Neural cell (in vitro differentiated cells): Measurements from ENCODE around the gene CRACDL.

Experiments
- EP300 ChIP-seq: fragments of 450-650 bp; conservative IDR thresholded peaks from 2 replicates; pipeline ENCODE4 v1.6.1; 2014; ENCODE audit warnings: antibody characterized with exemption, mild to moderate bottlenecking, moderate library complexity; ENCODE audit not compliant: poor library complexity, severe bottlenecking
- EZH2 ChIP-seq: fragments of 200-600, 300-800 bp; shearing (Covaris generic), sonication (generic); IDR thresholded peaks from 2 replicates; pipeline ENCODE4 v1.6.1; 2014; ENCODE audit warnings: antibody characterized with exemption, low read length, borderline replicate concordance, mild to moderate bottlenecking; ENCODE audit not compliant: insufficient read depth, poor library complexity, severe bottlenecking
- MXI1 ChIP-seq: fragments of 450-650 bp; conservative IDR thresholded peaks from 2 replicates; pipeline ENCODE4 v1.6.1; 2014; ENCODE audit warnings: antibody characterized with exemption, mild to moderate bottlenecking; ENCODE audit not compliant: poor library complexity, severe bottlenecking
- POLR2AphosphoS5 ChIP-seq: IDR thresholded peaks from 2 replicates; pipeline ENCODE4 v1.6.1; 2012
- TF ChIP-seq, protein P1 (sequence below): fragments of 450-650 bp; IDR thresholded peaks from 2 replicates; pipeline ENCODE4 v1.5.1; 2014; ENCODE audit warnings: antibody characterized with exemption, mild to moderate bottlenecking, moderate library complexity; ENCODE audit not compliant: poor library complexity, severe bottlenecking

DNA sequence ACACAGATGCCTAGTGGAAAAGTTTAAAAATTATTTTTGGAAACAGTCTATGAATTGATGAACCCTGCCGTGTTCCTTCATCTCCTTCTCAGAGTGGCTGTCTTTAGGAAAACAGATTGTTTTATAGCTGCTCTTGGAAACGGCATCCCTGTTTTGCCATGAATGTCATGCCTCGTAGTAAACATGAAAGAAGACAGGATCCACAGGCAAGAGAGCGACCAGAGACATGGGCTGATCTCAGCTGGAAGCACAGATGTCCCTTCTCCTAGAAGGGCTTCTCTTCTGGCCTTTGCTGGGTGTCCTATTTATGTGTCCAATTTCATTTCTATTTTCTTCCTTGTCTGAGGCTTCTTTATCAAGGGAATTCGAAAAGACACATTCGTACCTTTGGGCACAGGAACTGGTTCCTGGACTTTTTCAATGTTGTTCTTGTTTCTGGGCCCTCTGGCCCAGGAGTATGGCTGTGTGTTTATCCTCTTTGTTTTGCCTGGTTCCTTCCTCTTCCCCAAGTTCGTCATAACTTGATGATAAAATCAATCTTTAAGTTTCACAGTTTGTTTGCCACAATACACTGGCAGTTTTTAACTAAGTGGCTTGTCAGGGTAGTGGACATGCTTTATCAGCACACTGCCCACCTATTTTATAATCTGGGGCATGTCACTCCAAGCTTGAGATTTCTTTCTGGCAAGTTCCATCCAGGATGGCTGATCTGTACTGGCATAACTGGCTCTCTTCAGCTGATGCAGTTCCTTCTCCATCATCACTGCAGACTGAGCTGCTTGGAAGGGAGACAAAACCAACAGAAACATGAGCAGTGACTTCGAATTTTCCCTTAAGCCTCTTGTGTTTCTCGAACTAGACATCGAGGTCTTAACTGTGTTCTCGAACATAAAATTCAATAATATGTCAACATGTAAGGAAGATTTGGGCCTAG, 141.9 kb downstream of the CRACDL start:
- TF ChIP-seq, protein P1, sequence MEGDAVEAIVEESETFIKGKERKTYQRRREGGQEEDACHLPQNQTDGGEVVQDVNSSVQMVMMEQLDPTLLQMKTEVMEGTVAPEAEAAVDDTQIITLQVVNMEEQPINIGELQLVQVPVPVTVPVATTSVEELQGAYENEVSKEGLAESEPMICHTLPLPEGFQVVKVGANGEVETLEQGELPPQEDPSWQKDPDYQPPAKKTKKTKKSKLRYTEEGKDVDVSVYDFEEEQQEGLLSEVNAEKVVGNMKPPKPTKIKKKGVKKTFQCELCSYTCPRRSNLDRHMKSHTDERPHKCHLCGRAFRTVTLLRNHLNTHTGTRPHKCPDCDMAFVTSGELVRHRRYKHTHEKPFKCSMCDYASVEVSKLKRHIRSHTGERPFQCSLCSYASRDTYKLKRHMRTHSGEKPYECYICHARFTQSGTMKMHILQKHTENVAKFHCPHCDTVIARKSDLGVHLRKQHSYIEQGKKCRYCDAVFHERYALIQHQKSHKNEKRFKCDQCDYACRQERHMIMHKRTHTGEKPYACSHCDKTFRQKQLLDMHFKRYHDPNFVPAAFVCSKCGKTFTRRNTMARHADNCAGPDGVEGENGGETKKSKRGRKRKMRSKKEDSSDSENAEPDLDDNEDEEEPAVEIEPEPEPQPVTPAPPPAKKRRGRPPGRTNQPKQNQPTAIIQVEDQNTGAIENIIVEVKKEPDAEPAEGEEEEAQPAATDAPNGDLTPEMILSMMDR = no peak
- no peak for TF ChIP-seq POLR2AphosphoS5
- no peak for TF ChIP-seq EZH2
- TF ChIP-seq EP300 = no peak
- no peak for TF ChIP-seq MXI1
